GM21529 (cell line): ENCODE measurements around the gene COG5.
A peak's percentile ranks its signal among the peaks of the same experiment; 100 is the strongest.

ENCODE experiments used
- ATAC-seq: cut with Tn5 transposase; IDR thresholded peaks from one replicate; pipeline ENCODE4 v1.9.1; 2021; ENCODE audit not compliant: unreplicated experiment

Gene COG5

GRCh38 chr7:107338080-107338479, 225.6 kb downstream of the COG5 start:
- ATAC-seq, result no peak

GRCh38 chr7:107332488-107333269, 231.0 kb downstream of the COG5 start:
- ATAC-seq, result peak; percentile 83

DNA sequence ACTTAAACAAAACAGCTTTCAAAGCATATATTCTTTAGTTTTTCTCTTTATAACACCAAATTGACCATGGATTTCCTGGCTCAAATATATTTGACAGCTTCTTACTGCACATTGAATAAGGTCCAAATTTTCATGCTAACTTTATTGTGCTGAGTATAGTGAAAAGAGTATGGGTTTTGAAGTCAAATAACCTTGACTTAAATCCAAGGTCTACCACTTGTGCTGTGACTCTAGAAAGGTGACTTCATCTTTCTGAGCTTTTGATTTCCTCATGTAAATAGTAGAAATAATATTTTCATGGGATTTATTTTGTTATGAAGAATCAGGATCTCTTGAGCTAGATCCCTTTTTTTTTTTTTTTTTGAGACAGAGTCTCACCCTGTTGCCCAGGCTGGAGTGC, 233.2 kb downstream of the COG5 start:
- ATAC-seq, result no peak

DNA sequence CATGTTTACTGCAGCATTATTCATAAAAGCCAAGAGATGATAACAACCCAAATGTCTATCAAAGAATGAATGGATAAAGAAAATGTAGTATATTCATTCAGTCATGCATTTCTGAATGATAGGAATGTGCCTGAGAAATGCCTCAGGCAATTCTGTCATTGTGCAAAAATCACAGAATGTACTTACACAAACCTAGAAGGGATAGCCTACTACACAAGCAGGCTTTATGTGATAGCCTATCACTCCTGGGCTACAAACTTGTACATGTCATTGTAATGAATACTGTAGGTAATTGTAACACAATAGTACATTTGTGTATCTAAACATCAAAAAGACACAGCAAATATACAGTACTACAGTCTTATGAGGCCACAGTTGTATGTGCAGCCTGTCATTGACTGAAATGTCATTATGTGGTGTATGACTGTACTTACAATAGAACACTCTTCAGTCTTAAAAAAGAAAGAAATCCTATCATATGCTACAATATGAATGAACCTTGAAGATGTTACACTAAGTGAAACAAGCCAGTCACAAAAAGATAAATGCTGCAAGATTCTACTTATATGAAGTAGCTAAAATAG, 235.6 kb downstream of the COG5 start:
- no peak for ATAC-seq

GRCh38 chr7:107326061-107326460, 237.7 kb downstream of the COG5 start:
- ATAC-seq, result no peak

DNA sequence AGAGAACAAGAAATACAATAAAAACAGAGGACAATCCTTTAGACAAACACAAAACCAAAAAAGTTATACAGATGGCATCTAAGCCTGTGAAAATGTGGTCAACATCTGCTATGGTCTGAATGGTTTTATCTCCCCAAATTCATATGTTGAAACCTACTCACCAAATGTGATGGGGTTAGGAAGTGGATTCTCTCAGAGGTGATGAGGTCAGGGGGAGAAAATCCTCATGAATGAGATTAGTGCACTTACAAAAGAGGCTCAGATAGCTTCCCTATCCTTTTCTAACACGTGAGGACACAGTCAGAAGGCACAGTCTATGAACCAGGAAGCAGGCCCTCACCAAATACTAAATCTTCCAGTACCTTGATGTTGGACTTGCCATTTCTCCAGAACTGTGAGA, 241.7 kb downstream of the COG5 start:
- no peak for ATAC-seq

- no peak for ATAC-seq
Observed at GRCh38 chr7:107321611-107322010, 242.1 kb downstream of the COG5 start.

GRCh38 chr7:107319724-107320228, 243.9 kb downstream of the COG5 start:
- ATAC-seq, result no peak

GRCh38 chr7:107318523-107319160, 245.1 kb downstream of the COG5 start:
- ATAC-seq, result no peak

GRCh38 chr7:107315716-107316220, 248.0 kb downstream of the COG5 start:
- no peak for ATAC-seq

- no peak for ATAC-seq
Observed at GRCh38 chr7:107313355-107313754, 250.4 kb downstream of the COG5 start.

- ATAC-seq, result no peak
Observed at GRCh38 chr7:107312418-107312817, 251.3 kb downstream of the COG5 start.

- no peak for ATAC-seq
Observed at GRCh38 chr7:107309296-107309695, 254.4 kb downstream of the COG5 start.

GRCh38 chr7:107304636-107305035, 259.1 kb downstream of the COG5 start:
- ATAC-seq, result no peak

DNA sequence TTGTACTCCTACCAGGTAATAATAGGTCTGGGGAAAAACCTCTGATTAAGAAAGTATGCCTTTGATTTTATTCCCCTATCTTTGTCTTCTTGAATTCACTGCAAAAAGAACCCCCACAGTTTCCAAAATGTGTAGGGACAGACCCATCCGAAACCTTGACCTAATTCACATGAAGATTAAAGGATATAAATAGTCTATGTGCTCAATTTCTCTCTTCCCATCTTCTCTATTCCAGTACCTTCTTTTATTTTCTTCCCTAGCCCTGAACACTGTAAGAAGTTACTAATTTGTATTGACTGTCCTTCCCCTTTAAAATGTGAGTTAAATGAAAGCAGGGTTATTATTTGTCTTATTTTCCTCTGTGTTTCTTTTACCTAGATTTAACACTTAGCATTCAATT, 259.7 kb downstream of the COG5 start:
- ATAC-seq, result no peak

DNA sequence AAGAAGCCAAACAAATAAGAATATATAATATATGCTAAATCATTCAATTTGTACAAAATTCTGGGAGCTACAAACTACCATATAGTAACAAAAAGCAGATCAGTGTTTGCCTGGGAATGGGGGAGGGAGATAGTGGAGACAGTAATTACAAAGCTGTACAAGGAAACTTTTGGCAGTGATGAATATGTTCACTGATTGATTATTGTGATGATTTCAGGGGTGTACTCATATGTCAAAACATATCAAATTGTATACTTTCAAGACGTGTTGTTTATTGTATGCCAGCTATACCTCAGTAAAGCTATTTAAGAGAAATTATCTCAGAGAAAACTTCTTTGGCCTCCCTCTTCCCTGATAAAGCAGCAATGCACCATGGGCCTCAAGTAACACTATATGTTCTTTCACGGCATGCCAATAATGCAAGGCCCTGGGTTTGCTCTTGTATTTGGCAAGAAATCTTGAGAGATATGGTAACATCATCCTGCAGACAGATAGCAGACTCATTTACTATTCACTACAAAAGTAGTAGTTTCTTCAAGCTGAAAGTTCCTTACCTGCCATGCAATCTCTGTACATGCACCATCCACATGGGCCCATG, 261.4 kb downstream of the COG5 start:
- ATAC-seq, result no peak

DNA sequence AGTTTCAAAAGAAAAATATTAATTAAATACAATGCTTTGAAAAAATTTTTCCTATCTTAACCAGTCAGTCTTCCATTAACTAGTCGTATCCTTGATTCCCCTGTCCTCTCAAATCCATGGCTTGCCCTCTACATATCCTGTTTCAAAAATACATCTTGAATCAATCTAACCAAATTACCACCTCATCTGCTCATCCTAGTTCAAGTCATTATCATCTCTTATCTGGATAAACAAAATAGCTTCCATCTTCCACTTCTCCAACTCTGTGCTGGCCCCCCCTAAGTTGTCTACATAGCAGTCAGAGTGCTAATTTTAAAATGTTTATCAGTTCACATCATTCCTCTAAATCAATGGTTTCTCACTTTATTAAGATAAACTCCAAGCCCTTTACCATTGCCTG, 269.5 kb downstream of the COG5 start:
- no peak for ATAC-seq

GRCh38 chr7:107292591-107292990, 271.1 kb downstream of the COG5 start:
- no peak for ATAC-seq

DNA sequence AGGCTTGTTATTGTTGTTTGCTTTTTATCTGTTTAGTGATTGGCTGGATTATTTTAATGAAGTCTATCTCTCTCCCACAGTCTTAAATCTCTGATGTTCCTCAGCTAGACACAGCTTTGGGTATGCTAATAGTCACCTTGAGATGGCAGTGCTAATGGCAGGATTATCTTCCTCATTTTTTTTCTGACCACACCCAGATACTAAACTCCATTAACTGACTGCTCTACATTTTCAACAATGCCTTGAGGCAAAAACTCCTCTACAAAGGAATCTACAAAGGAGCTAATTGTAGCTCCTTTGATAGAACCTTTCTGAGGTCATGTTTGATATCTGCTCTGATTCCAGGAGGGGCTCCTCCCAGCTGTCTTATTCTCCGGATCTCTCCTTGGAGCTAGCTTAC, 272.3 kb downstream of the COG5 start:
- no peak for ATAC-seq

DNA sequence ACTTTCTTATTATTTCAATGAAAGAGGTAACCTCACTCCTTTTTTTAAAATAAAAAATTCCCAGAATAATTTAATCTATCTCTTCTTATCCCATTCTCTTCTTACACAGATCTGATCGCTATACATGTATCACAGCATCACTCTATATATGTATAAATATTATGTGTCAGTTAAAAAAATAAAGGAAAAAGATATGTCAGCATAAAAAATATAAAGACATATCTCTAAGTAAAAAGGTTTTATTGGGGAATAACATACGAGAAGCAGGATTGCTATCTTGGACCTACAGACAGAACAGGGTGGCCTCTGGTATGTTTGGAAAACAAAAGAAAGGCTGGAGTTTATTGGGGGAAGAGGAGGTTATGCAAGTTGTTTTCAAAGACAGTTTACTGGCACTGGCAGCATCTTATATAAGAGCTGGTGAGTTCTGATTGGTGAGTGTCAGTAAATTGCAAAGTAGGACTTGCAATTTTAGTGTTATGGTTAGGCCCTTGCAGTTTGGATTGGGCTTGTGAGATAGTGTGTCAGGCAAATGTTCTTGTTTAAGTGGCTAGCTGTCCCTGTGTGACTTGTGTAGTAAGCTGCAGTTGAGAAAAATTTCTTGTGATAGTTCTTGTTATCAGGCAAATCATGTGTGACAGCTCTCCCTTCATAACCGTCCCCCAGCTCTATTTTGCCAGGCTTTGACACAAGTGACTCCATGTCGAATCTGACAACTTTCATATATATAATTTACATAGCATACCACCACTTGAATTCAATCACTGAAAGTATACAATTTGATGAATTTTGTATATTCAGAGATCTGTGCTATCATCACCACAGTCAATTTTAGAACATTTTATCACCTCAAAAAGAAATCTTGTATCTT, 276.7 kb downstream of the COG5 start:
- ATAC-seq, result no peak
